HG03159 (cell line): ENCODE data around the gene UGT1A1.

Source experiments
- ATAC-seq: cut with Tn5 transposase; IDR thresholded peaks from one replicate; pipeline ENCODE4 v1.9.1; 2021; ENCODE audit warnings: mild to moderate bottlenecking, moderate library complexity; ENCODE audit not compliant: unreplicated experiment

The UGT1A1 gene

GRCh38 chr2:233756429-233757081 is 3.5 kb upstream of the UGT1A1 start:
- ATAC-seq, result no peak

DNA sequence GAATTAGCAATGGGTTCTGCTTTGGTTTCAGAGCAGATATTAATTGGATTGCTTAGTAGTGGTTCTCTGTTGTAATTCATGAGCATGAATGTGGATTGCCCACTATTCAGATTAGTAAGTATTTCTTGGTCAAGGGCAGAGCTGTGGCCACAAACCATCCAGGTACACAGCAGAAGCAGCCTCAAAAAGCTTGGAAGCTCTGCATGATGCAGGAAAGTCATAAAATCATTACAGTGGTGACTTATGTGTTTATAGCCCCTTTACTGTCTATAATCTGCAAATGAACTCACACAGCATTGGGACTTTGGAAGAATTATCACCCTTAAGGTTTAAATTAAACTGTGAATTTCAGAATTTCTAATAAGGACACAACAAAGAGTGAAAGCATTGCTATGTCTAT is 1.9 kb upstream of the UGT1A1 start:
- no peak for ATAC-seq

DNA sequence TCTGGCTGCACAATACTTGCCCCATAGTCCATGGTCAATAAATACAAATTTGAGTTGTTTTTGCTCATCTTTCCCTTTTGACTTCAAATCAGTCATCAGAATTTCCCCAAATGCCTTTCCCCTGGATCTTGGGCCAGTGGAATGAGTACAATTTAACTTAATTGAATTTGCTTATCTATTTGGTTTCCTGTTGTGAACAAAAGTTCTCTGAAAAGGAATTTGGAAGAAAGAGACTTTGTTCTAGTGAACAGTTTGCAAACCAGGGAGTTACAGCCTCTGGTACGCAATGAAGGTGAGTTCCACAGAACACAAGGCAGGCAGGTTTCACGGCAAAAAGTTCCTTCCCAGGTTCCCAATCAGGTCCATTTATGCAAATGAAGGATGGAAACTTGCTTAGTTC is 1.2 kb upstream of the UGT1A1 start:
- no peak for ATAC-seq

GRCh38 chr2:233761040-233761769 is 1.1 kb downstream of the UGT1A1 start:
- no peak for ATAC-seq

- no peak for ATAC-seq
These were observed 4.2 kb downstream of the UGT1A1 start for GRCh38 chr2:233764264-233764663.

DNA sequence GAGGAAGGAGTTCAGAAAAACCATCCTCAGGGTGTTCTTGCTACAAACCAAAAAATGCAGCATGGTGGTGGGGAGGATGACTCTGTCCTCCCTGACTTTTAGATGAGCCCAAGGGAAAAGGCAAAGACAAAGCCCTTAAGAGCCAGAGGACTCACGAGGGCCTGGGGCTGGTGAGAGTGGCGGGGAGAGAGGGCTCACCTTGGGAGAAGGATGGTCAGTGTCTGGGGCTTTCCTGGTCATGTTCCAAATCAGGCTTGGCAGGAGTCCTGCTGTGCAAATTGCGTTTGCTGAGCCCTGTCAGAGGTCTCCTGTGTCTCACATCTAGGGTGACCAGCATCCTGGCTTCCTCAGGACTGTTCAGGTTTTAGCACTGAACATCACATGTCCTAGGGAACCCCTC is 4.7 kb downstream of the UGT1A1 start:
- no peak for ATAC-seq

- ATAC-seq, result no peak
These were observed 6.3 kb downstream of the UGT1A1 start for GRCh38 chr2:233766416-233766815.

DNA sequence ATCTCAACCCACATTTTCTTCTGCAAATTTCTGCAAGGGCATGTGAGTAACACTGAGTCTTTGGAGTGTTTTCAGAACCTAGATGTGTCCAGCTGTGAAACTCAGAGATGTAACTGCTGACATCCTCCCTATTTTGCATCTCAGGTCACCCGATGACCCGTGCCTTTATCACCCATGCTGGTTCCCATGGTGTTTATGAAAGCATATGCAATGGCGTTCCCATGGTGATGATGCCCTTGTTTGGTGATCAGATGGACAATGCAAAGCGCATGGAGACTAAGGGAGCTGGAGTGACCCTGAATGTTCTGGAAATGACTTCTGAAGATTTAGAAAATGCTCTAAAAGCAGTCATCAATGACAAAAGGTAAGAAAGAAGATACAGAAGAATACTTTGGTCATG is 8.0 kb downstream of the UGT1A1 start:
- ATAC-seq, result no peak

DNA sequence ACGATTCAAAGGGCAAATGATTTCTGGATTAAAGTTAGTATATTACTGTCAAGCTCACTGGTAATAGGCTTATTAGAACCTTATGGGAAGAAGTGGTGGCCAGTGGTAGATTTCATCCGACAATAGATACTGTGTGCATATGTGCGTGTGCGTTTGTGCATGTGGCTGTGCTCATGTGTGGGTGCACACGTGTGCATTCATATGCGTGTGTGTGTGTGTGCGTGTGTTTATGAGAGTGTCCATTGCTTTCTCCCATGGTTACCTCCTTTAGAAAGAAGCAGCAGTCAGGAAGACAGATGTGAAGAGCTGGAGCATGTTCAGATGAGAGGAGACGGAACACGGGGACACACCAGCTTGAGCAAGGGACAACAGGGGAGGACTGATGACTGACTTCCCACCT is 9.2 kb downstream of the UGT1A1 start:
- no peak for ATAC-seq

DNA sequence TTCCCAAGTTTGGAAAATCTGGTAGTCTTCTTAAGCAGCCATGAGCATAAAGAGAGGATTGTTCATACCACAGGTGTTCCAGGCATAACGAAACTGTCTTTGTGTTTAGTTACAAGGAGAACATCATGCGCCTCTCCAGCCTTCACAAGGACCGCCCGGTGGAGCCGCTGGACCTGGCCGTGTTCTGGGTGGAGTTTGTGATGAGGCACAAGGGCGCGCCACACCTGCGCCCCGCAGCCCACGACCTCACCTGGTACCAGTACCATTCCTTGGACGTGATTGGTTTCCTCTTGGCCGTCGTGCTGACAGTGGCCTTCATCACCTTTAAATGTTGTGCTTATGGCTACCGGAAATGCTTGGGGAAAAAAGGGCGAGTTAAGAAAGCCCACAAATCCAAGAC is 12.1 kb downstream of the UGT1A1 start:
- no peak for ATAC-seq

GRCh38 chr2:233772583-233772982 is 12.5 kb downstream of the UGT1A1 start:
- ATAC-seq, result no peak

DNA sequence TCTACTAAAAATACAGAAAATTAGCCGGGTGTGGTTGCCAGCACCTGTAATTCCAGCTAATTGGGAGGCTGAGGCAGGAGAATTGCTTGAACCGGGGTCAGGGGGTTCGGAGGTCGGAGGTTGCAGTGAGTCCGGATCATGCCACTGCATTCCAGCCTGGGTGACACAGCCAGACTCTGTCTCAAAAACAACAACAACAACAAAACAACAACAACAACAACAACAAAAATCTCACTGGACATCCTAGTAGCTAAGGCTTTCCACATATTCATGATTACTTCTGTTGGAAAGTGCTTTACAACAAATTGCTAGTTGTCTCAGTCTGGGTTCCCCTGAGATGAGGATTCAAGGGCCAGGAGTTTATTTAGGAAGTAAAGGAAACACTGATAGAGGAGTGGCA is 13.8 kb downstream of the UGT1A1 start:
- ATAC-seq, result no peak

DNA sequence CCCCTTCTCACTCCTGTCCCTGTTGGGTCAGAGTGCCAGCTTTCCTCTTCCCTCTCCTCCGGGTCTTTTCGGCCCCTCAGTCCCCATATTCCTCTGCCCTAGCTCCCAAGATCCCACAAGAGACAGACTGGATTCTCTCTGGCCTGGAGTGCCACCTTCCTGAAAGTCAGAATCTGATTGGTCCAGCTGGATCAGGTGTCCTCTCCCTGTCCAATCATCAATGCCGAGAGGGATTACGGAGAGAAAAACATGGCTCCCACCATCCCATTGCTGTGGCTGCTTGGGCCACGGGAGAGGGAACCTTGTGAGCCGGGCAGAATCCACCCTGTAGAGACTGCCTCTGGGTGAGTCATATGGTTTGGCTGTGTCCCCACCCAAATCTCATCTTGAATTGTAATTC is 15.3 kb downstream of the UGT1A1 start:
- ATAC-seq, result no peak

DNA sequence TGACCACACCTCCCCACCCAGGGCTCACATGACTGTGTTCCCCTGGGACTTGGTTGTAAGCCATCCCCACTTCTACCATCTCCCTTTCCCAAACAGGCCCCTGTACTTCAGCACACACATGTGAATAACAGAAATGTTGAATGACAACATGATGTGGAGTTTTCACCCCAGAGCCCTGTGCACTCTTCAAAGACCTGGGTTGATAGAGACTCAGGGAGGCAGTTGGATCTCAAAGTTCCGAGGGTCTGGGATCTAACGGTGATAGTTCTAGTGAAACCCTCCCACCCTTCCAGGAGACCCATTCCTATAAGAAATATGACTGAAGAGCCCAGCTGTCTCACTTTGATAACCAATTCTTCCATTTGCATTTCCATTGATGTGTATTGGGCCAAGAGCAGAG is 18.0 kb downstream of the UGT1A1 start, which contains the start of gene MROH2A:
Gene MROH2A, plus strand, starts transcription at position 301 of the 400 bp plus-strand sequence. CDS start 1,029 bp downstream, outside the sequence.
- no peak for ATAC-seq

DNA sequence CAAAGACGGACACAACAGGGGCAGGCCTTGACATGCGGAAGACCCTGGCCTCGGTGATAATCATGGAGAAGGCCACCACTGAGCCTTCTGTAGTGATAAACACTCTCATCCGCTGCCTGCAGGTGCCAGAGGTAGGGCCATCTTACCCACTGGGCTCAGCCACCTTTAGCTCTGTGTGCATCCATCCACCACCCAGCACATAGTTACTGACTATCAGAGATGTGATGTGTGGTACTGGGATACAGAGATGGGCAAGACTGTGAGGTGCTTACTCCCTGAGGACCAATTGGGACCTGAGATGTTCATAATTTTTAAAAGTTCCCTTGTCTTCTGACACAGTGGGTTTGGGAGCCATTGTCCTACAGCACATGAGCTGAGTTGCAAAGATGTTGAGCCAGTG is 19.7 kb downstream of the UGT1A1 start:
- ATAC-seq, result no peak

- ATAC-seq, result no peak
These were observed 20.7 kb downstream of the UGT1A1 start for GRCh38 chr2:233780771-233781170.

- ATAC-seq, result no peak
These were observed 29.5 kb downstream of the UGT1A1 start for GRCh38 chr2:233789554-233789953.

DNA sequence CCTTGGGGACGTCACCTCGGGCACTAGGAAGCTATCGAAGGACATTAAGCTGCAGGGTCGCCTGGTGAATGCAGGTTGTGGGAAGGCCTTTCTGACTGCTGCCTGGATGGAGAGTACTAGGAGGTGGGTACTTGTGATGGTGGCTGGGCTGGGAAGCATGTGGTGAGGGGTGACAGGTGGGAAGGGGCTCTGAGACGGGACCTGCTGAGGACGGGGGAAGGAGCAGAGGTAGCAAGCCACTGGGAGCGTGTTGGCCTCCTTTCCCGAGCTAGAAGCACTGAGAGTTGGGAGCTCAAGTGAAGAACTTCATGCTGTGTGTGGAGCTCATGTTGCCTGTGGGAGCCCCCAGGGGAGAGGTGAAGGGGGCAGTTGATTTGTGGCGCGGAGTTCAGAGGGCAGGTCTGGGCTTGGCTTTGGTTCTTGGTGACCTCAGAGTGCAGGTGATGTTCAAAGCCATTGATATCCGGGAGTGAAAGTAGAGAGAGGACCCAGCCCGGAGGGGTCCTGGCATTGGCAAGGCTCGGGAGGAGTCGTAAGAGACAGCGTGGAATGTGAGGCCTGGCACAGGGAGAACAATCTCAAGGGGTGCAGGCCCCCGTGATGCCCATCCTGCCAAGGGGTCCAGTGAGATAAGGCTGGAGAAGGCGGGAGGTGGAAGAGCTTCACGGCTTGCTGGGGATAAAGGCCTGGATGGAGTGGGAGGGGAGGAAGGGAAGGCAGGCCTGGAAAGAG is 31.2 kb downstream of the UGT1A1 start:
- no peak for ATAC-seq

GRCh38 chr2:233791883-233792329 is 31.8 kb downstream of the UGT1A1 start:
- ATAC-seq, result no peak

GRCh38 chr2:233792720-233793119 is 32.6 kb downstream of the UGT1A1 start:
- no peak for ATAC-seq

DNA sequence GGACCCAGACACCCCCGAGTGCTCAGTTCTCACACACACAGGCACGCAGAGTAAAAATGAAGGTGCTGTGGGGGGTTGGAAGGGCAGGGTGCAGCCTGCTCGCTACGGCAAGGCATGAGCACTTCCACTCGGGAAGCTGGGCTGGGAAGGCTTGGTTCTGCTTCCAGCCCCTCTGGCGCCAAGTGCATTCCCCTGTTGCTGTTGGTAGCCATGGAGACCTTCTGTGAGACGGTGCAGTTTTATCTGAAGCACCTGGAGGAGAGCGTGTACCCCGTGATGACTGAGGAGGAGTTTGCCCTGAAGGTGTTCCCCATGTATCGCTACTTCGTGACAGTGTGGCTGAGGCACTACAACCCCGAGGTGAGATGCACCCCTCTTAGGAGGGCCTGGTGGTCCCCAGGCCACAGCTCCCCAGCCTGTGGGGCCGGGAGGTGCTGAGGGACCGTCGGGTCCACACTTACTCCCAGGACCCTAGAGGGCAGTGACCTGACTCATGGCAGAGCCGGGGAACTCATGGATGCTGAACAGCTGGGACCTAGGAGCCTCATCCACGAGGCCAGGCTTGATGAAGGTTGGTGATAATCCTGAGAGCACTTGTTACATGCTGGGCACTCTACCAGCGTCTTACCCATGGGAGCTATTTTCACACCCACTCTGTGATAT is 33.5 kb downstream of the UGT1A1 start:
- no peak for ATAC-seq
